NCI-H510A (cell line): ENCODE measurements around the gene NDUFAF8.

Source experiments
- DNase-seq: peaks from one replicate; lab custom pipeline; 2025; lab: John Stamatoyannopoulos, UW

The NDUFAF8 gene

DNA sequence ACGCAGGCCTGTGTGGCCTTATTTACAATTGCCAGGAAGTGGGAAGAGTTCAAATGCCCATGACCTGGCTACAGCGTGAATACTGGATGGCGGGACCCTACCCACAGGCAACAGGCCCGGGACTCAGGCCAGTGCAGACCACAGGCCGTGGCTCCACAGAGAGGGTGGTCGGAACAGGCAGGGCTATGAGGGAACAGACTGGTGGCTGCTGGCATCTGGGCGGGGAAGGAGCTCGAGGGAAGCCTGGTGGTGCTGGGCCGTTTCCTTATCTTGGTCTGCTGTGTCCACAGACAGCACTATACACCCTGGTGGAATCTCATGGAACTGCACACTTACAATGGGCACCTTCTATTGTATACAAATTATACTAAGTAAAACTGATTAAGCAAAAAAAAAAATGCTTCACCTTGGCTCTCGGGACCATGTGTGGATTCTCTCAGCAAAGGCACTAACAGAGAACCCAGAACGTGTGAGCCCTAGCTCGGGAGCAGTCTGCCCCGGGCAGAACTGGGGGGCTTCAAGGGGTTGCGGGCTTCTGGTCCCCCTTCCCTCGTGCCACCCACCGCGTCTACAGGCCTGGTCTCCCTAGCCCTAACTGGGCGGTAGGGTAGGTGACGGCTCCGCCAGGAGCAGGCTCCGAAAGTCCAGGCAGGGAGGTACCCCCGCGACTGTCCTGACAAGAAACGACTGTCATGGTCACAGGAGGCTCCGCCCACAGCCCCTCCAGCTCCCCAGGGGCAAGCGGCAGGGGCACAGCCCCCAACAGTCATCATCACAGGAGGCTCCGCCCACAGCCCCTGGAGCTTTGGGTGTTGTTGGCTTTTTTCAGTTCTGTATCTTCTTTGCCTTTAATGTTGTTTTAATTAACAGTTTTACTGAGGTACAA, 38.2 kb upstream of the NDUFAF8 start:
- DNase-seq, result no peak

DNA sequence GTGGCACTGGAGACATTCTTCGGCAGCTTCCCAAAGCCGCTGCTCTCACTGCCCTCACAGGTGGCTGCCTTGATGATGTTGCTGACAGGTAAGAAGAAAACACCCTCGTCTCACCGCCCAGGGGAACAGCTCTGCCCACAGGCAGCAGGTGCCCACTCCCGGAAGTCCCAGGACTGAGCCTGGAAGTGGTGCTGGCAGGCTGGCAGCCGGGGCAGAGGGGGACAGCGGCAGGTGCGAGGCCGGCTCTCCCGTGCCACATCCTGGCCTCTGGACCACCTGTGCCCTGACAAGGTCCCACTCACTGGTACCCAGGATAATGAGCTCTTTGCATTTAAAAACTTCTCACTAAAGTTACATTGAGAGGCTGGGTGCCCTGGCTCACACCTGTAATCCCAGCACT, 36.8 kb upstream of the NDUFAF8 start:
- no peak for DNase-seq

DNA sequence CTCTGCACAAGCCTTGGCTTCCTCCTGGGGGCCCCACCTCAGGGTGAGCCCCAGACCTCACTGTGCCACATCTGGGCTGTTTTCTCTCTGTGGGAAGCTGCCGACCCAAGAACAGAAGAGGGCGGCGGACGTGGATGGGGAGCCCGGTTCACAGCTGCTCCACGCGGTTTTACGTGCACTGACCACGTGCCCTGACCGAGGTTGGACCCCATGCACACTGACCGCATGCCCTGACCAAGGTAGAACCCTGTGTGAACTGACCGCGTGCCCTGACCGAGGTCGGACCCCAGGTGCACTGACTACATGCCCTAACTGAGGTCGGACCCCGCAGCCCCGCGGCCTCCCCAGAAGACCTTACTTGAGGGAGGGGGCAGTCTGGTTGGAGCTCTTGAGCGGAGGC, 36.0 kb upstream of the NDUFAF8 start:
- DNase-seq, result no peak

DNA sequence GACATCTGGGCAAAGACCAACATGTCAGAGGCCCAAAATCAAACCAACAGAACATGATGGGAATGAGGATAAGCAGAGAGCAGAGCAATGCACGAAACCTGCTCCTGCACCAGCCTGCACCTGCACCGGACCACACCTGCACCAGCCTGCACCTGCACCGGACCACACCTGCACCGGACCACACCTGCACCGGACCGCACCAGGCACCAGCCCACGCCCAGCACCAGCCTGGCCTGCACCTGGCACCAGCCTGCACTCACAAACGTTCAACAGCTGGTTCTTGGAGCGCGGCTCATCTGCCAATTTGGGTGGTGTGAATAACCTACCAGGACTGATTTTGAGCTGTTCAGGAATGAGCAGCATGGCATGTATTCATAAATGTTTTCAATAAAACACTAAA, 34.5 kb upstream of the NDUFAF8 start:
- DNase-seq, result no peak

DNA sequence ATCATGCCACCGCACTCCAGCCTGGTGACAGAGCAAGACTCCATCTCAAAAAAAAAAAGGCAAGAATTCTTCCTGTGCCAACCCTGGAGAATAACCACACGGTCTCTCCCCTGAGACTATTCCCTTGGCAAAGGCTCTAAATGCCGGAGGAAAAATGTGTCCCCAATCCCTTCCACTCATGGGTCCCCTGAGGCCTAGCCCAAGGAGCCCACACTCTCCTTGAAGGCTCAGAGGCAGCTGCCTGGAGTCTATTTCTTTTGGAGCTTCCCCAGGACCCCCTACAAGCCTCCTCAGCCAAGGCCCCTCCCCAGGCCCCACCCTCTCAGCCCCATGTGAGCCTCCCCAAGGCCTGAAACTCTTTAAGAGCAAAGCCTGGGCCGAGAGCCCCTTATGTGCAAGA, 33.0 kb upstream of the NDUFAF8 start:
- DNase-seq, result no peak

DNA sequence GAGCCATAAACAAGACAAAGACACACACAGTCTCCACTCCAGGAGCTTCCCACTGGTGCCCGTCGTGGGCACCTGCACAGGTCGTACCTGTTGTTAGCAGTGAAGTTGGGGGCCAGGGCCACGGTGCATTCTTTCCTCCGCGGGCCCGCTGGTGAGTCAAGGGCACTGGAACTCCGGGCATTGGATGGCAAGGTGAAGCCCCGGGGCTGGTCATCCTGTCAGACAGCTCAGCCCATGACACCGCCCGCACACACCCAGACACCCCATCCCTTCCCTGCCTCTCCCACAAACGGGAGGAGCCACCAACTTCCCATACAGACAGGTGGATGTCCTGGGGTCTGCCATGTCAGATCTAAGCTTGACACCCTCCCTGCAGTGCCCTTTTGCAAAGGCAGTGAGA, 32.5 kb upstream of the NDUFAF8 start:
- no peak for DNase-seq

DNA sequence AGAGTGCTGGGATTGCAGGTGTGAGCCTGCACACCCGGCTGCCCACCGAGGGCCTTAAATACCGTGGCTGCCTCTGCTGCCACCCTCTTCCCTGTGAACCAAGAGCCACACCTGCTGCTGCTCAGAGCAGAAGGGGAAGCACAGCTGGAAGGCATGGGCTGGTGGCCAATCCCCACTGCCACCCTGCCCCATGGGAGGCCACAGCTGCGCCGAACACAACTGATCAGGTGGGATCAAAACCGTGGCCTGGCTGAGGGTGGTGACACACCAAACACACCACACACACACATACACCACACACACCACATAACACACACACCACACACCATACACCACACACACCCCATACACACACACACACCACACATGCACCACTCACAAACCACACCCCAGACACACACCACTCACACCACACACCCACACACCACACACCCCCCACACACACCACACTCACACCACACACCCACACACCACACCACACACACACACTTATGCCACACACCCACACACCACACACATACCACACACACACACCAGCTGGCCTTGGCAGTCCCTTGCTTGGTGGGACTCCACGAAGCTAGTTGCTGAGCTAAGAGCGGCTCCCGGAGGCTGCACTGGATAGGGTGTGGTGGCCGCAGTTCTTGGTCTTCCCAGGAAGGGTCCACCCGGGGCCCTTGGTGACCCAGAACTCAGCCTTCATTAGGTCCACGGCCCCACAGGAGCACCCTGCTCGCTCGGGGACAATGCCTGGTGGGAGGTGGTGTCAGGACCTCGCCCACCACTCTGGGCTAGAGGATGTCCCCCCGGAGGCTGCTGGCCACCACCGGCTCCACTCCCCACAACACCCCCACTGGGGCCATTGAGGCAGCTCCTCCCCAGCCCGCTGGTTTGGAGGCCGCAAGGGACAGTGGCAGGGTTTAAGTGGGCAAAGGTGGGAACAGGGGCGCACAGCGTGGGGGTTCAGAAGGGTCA, 31.2 kb upstream of the NDUFAF8 start:
- DNase-seq, result no peak

DNA sequence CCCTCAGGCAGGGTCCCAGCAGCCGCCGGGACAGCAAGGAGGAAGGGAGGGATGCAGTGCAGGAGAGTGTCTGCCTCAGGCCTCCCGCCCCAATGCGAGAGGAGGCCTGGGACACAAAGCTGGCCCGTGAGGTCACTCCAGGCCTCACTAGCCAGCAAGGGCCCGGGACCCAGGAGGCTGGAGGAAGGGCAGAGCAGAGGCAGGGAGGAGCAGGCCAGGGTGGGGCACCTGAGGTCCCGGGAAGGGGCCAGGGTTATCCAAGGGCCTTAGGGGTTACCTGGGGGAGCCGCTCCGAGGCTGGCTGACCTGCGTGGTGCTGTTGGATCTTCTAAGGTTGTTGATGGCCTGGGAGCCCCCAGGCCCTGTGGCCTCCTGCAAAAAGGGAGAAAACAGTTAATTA, 30.5 kb upstream of the NDUFAF8 start:
- no peak for DNase-seq

DNA sequence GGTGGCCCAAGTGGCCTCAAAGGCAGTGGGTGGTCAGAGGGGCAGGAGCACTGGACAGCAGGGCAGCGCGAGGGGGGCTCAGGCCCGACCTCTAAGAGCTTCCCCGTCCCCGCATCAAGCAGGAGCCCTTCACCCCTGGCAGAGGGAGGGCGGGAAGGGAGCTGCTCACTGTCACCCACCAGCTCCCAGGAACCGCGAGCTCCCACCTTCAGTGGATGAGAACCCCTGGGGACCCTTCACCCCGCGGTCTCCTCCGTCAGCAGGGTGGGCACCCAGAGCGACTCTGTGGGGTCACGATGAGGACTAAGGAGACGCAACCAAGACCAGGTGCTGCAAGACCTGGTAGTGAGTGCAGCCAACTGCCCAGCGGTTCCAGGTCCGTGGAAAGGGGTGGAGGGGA, 30.0 kb upstream of the NDUFAF8 start:
- no peak for DNase-seq

DNA sequence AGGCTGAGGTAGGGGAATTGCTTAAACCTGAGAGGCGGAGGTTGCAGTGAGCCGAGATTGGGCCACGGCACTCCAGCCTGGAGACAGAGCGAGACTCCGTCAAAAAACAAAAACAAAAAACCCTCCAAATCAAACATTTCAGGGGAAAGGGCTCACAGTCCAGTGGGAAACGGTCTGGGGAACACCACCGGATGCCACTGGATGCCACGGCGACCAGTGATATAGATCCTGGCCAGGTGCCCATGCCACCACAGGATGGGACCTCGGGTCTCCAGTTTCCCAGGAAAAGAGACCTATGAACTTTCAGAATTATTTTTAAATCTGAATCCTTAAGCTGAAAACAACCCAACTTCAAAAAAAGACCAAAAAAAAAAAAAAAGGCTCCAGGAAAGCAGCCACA, 28.7 kb upstream of the NDUFAF8 start:
- no peak for DNase-seq

DNA sequence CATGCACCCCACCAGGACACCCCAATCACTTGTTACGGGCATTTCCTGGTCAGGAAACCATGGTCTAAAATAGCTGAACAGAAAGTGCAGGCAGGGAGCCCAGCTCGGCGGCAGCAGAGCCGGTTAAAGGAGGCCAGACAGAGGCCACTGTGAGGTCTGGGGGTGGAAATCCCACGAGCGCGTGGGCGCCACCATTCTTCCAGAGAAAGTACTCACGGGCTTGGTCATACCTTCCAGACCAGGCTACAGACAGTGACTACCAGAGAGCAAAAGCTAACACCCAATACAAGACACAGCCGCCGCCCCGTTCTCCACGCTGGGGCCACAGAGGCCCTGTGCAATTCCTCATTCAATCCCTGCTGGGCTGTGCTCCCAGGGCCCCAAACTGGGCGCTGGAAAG, 28.2 kb upstream of the NDUFAF8 start:
- DNase-seq, result no peak

DNA sequence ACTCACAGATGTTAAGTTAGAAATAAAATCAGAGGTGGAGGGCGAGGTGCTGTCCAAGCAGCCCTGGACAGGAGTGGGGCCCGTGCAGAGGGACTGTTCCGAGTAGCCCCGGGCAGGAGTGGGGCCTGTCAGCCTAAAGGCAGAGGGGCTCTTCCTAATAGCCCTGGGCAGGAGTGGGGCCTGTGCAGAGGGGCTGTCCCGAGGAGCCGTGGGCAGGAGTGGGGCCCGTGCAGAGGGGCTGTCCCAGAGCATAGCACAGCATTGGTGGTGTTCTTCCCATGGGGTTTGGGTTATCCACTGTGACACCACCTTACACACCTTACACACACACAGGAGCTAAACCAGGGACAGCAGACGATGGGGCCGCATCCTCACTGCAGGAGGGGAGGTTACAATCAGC, 26.8 kb upstream of the NDUFAF8 start:
- DNase-seq, result no peak

DNA sequence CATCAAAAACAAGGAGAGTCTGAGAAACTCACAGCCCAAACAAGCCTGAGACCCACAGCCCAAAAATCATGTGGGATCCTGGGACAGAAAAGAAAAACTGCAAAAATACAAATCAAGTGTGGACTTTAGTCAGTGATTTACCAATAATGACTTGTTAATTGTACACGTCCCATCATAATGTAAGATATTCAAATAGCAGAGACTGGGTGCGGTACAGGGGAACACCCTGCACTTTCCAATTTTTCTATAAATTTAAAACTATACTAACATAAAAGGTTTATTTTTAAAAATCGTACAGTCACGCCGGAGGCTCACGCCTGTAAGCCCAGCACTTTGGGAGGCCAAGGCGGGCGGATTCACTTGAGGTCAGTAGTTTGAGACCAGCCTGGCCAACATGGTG, 25.1 kb upstream of the NDUFAF8 start:
- no peak for DNase-seq

DNA sequence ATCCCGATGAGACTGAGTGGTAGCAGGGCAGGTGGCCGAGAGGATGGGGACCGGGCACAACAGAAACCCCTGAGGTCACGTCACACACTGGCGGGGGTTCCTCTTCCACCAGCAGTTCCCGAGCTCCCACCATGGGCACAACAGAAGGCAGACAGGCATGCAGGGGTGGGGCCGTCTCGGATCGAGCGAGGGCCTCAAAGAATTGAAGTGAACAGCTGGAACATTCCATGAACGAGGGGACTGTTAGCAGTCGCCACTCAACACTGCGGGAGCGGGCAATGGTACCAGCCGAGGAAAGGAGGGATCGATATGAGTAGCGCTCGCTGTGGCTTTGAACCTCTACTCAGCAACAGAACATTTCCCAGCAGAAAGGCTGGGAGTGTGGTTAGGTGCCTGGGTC, 21.6 kb upstream of the NDUFAF8 start:
- DNase-seq, result no peak

DNA sequence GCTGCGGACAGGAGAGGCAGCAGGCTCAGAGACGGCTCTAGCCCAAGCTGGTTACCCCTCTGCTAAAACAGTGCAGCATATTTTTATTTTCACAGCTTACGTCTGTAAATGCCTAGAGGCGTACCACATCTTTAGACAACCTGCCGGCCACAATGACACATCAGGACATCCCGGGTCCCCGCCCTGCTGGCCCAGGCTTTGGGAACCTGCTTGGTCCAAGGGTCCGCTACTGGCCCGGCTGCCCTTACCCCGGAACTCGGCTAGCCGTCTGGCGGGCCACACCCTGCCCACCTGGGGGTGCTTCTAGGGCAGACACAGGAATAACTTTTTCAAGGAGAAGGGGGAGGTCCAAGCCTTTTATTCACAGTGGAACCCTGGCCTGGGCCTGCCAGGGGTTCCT, 20.7 kb upstream of the NDUFAF8 start:
- no peak for DNase-seq

DNA sequence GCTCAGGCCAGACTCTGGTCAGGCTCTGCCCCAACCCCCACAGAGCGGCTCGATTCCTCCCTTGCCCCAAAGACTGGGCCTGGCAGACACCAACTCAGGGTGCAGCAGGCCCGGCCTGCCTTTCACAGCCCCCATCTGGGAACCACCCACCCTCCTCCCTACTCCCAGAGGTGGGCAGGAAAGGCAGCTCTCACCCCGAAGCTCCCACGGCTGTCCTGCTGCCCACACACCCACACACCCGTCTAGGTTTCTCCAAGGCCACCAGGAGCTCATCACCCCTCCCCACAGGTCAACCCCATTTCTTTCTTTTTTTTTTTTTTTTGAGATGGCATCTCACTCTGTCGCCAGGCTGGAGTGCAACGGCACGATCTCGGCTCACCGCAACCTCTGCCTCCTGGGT, 20.1 kb upstream of the NDUFAF8 start:
- no peak for DNase-seq

DNA sequence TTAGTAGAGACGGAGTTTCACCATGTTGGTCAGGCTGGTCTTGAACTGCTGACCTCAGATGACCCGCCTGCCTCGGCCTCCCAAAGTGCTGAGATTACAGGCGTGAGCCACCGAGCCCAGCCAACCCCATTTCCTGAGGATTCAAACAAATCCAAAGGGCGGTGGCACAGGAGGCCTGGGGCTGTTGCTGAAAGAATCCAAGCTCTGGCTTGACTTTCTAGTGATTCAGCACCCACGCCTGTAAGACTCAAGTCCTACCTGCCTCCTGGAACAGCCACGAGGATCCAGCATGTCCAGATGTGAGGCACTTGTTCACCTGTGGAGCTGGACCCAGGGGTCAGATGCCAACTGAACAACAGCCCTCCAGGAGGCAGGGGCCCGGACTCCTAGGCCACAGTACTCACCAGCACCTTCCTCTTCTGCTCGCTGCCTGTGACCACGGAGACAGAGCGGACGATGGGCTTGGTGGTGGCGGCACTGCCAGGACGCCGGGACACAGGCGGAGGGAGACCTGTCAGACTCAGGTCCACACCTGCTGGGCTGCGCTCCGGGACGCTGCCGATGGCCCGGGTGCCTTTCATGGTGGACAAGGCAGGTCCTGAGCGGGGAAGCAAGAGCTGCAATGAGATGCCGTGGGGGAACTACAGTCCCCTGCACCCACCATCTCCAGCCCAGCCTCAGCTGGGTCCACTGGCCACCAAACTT, 19.5 kb upstream of the NDUFAF8 start:
- DNase-seq, result no peak

DNA sequence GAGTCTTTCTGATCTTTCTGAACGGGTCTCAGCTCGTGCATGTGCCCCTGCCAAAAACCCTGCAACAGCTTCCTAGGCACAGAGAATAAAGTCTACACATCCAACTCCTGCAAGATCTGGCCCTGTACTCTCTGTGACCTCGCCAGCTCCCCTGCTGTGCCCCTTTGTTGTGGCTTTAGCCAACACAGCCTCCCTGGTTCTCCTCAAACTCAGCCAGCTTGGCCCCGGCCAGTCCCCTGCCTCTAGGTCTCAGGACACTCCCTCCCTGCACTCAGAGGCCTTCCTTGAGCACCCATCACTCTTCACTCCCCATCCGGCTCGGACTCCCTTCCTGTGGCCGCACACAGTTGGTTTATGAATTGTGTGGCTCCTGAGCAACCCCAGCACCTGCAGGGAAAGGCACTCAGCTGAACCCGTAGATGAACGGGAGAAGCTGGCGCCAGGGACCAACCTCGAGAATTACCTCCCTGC, 17.7 kb upstream of the NDUFAF8 start:
- DNase-seq, result no peak

DNA sequence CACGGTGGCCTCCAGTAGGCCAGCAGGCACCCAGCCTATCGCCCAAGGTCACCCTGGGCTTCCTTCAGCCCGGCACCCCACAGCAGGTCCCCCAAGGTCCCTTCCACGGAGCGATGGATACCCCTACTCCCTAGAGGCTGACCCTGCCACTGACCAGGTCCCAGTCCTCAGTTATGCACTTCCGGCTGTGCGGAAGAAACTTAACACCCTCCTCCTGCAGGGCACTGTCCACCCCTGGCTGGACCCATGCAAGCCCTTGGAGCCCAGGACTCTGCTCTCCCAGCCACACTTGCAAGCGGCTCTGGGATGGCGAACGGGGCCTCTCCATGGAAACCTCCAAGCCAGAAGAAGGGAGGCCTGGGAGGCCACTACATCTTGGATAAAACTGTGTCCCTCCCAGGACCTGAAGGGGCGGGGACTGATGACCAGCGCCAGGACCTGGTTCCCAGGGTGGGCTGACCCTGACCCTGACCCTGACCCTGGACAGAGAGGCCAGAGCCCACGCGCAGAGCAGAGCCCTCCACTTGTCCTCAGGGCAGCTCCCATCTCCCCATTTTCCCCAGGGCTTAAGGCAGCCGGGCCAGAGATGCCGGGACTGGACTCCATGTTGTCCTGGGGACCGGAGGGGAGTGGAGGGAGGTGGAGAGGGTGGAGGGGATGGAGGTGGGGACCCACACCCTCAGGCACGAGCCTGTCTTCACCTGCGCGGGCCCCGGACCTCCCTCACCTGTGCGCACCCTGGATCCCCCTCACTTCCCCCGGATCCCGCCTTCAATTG, 17.1 kb upstream of the NDUFAF8 start:
- no peak for DNase-seq

DNA sequence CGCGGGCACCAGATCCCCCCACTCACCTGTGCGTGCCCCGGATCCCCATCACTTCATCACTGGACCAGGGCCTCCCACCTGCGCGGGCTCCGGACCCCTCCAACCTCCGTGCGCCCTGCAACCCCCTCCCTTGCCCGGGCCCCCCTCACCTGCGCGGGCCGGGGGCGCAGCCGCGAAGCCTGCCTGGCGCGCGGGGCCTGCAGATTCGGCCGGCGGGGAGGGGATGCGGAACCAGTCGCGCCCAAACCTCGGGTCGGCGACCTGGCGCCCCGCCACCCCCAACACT, 16.6 kb upstream of the NDUFAF8 start:
- no peak for DNase-seq

DNA sequence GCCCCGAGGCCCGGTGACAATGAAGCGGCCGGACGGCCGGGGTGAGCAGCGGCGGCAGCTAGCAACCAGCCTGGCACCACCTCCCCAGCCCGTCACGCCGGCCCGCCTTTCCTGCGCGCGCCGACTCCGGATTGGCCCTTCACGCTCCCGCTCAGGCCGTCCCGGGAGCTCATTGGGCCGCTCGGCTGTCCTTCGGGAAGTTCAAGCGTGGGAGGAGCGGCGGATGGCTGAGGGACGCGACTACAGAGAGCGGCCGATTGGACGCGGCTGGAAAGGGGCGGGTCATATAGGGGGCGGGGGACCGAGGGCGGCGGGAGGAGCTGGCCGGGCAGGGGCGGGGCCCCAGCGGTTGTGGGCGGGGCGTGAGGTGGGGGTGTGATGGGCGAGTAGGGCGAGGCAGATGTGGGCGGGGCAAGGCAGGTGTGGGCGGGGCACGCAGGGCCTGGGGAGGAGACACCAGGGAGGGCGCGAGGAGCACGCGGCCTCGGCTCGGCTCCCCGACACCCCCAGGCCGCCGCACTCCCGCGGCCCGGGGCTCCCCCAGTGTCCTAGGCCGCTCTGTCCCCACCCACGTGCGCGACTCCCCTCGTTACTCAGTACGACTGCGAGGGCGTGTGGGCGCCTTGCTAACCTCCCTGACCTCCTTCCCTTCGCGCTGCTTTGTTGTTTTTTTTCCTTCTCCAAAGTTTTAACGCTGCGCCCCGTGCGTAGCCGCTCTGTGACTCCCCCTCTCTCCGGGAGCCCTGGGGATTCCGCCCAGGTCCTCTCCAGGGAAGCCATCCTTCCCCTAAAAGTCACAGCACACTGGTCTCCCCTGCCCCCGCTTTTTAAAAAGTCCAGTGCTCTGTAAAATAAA, 16.0 kb upstream of the NDUFAF8 start, which contains the start of gene CEP131:
TSS of gene CEP131 (minus strand) at position 60 of the 856 bp plus-strand sequence. CDS start 2,909 bp downstream, outside the sequence.
- DNase-seq, result peak; percentile 97
